OCI-LY1 (cell line): ENCODE data around the gene DNAH8.

Experiments
- EZH2 ChIP-seq: fragments of 200-600 bp; sonication (generic), shearing (Covaris generic); IDR thresholded peaks from 2 replicates; pipeline ENCODE4 v1.8.0; 2017; ENCODE audit warnings: borderline replicate concordance, mixed run types, mild to moderate bottlenecking, antibody characterized with exemption, low read length, moderate library complexity, mixed read lengths
- TF ChIP-seq, protein P1 (sequence below): fragments of 200-600 bp; sonication (generic), shearing (Covaris generic); IDR thresholded peaks from 2 replicates; pipeline ENCODE4 v1.5.1; 2017; ENCODE audit warnings: mild to moderate bottlenecking, antibody characterized with exemption, low read length, moderate library complexity, mixed read lengths

DNA sequence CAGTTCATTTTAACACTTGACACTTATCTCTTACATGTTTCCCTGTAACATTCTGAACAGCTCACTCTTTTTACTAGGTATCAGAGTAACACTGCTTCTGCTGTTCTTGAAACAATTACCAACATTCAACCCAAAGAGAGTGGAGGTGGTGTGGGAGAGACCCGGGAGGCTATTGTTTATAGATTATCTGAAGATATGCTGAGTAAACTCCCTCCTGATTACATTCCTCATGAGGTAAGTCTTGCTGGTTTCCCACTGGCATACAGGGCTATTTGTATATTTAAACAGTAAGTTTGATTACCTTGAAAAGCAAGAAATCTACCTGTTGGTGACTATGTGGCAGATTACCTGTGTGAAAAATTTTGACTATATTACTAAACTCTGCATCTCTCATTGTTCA, 293.6 kb downstream of the DNAH8 start:
- TF ChIP-seq, protein P1, sequence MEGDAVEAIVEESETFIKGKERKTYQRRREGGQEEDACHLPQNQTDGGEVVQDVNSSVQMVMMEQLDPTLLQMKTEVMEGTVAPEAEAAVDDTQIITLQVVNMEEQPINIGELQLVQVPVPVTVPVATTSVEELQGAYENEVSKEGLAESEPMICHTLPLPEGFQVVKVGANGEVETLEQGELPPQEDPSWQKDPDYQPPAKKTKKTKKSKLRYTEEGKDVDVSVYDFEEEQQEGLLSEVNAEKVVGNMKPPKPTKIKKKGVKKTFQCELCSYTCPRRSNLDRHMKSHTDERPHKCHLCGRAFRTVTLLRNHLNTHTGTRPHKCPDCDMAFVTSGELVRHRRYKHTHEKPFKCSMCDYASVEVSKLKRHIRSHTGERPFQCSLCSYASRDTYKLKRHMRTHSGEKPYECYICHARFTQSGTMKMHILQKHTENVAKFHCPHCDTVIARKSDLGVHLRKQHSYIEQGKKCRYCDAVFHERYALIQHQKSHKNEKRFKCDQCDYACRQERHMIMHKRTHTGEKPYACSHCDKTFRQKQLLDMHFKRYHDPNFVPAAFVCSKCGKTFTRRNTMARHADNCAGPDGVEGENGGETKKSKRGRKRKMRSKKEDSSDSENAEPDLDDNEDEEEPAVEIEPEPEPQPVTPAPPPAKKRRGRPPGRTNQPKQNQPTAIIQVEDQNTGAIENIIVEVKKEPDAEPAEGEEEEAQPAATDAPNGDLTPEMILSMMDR = no peak
- TF ChIP-seq EZH2 = no peak
